ENCODE data around the gene SRD5A1.

Gene SRD5A1

DNA sequence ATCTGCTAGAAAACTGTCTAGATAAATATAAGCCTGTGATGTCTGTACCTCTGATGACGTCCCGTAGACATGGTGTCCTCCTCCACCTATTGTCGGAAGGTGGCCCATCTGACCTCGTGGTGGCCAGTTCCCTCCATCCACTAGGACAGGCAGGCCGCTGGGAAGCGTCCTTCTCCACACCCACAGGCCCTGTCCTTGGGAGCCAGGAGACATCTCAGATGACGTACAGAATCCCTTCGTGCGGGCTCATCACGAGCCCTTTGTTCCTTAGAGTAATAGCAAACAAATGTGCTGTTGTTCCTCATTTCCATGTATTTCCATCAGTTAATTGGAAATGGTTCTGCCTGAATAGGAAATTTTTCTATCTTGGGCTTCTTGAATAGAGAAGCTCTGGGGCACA is 41.6 kb downstream of the SRD5A1 start:
- H3K27me3 ChIP-seq (replicated peaks; ENCODE audit: insufficient read depth, low read length), result no peaks in the 10 kb centered on the region
- no peak overlapping the region for H3K4me3 ChIP-seq (ENCODE audit: low read length)
- H3F3A ChIP-seq (ENCODE audit: insufficient read depth, low read length), result no peaks in the 10 kb centered on the region
- H3K9me2 ChIP-seq (replicated peaks; ENCODE audit: insufficient read depth, low read length), result no peaks in the 10 kb centered on the region
- no peaks in the 10 kb centered on the region for H3K36me3 ChIP-seq (replicated peaks; ENCODE audit: insufficient read depth, low read length)
- no peak overlapping the region for H2AFZ ChIP-seq (ENCODE audit: low read length)
- no peak overlapping the region for H3K9ac ChIP-seq (ENCODE audit: low read length)
- no peaks in the 10 kb centered on the region for H4K20me1 ChIP-seq (ENCODE audit: insufficient read depth, low read length)
- DNase-seq, result no peak
- H3K79me2 ChIP-seq (ENCODE audit: low read length), result no peaks in the 10 kb centered on the region
- H3K4me1 ChIP-seq (ENCODE audit: low read length), result no peaks in the 10 kb centered on the region
- TF ChIP-seq, protein P1, sequence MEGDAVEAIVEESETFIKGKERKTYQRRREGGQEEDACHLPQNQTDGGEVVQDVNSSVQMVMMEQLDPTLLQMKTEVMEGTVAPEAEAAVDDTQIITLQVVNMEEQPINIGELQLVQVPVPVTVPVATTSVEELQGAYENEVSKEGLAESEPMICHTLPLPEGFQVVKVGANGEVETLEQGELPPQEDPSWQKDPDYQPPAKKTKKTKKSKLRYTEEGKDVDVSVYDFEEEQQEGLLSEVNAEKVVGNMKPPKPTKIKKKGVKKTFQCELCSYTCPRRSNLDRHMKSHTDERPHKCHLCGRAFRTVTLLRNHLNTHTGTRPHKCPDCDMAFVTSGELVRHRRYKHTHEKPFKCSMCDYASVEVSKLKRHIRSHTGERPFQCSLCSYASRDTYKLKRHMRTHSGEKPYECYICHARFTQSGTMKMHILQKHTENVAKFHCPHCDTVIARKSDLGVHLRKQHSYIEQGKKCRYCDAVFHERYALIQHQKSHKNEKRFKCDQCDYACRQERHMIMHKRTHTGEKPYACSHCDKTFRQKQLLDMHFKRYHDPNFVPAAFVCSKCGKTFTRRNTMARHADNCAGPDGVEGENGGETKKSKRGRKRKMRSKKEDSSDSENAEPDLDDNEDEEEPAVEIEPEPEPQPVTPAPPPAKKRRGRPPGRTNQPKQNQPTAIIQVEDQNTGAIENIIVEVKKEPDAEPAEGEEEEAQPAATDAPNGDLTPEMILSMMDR (IDR thresholded peaks at IDR 0.05; ENCODE audit: low read length), result no peak
- TF ChIP-seq EZH2phosphoT487 (IDR thresholded peaks at IDR 0.05; ENCODE audit: low read length) (no peak), EZH2 (optimal IDR thresholded peaks at IDR 0.05; ENCODE audit: low read depth, low read length) (no peak)
- H3K4me2 ChIP-seq (ENCODE audit: low read depth, low read length), result no peak overlapping the region
- H3K27ac ChIP-seq (ENCODE audit: low read length), result no peak overlapping the region
- H3K9me3 ChIP-seq (replicated peaks; ENCODE audit: insufficient read depth, low read length), result no peaks in the 10 kb centered on the region

GRCh38 chr5:6675784-6676491 is 42.7 kb downstream of the SRD5A1 start:
- no peaks in the 10 kb centered on the region for H3K9me3 ChIP-seq (replicated peaks; ENCODE audit: insufficient read depth, low read length)
- H3K9ac ChIP-seq (ENCODE audit: low read length), result no peak overlapping the region
- no peak overlapping the region for H3K4me2 ChIP-seq (ENCODE audit: low read depth, low read length)
- no peaks in the 10 kb centered on the region for H3K4me1 ChIP-seq (ENCODE audit: low read length)
- H4K20me1 ChIP-seq (ENCODE audit: insufficient read depth, low read length), result no peaks in the 10 kb centered on the region
- no peaks in the 10 kb centered on the region for H3F3A ChIP-seq (ENCODE audit: insufficient read depth, low read length)
- no peaks in the 10 kb centered on the region for H3K27me3 ChIP-seq (replicated peaks; ENCODE audit: insufficient read depth, low read length)
- DNase-seq, result no peak
- no peak overlapping the region for H3K27ac ChIP-seq (ENCODE audit: low read length)
- H2AFZ ChIP-seq (ENCODE audit: low read length), result no peak overlapping the region
- no peaks in the 10 kb centered on the region for H3K9me2 ChIP-seq (replicated peaks; ENCODE audit: insufficient read depth, low read length)
- H3K36me3 ChIP-seq (replicated peaks; ENCODE audit: insufficient read depth, low read length), result no peaks in the 10 kb centered on the region
- no peak overlapping the region for H3K4me3 ChIP-seq (ENCODE audit: low read length)
- no peak for TF ChIP-seq EZH2phosphoT487 (IDR thresholded peaks at IDR 0.05; ENCODE audit: low read length)
- TF ChIP-seq, protein P1 (IDR thresholded peaks at IDR 0.05; ENCODE audit: low read length), result peak; percentile 6; the same call in 1 of the 2 replicates
- no peaks in the 10 kb centered on the region for H3K79me2 ChIP-seq (ENCODE audit: low read length)

DNA sequence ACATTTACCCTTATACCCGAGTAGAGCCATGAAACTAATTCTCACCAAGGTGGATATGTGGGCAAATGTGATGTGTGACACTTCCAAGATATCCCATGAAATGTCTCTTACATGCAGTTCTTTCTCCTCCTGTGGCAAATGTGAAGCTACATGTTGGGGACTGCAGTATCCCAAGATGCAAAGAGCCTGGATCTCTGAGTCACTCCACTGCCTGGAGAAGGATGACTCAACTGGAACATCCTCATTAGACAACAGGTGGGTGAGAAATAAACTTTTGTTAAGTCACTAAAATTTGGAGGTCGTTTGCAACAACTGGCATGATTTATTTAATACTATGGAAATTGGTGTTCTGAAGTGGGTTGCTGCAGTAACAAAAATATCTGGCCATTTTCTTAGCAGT is 43.5 kb downstream of the SRD5A1 start:
- H3K9me3 ChIP-seq (replicated peaks; ENCODE audit: insufficient read depth, low read length), result no peaks in the 10 kb centered on the region
- no peak overlapping the region for H3K4me3 ChIP-seq (ENCODE audit: low read length)
- no peaks in the 10 kb centered on the region for H3K9me2 ChIP-seq (replicated peaks; ENCODE audit: insufficient read depth, low read length)
- H3K36me3 ChIP-seq (replicated peaks; ENCODE audit: insufficient read depth, low read length), result no peaks in the 10 kb centered on the region
- H3K4me1 ChIP-seq (ENCODE audit: low read length), result no peaks in the 10 kb centered on the region
- no peak overlapping the region for H3K27ac ChIP-seq (ENCODE audit: low read length)
- no peaks in the 10 kb centered on the region for H3K27me3 ChIP-seq (replicated peaks; ENCODE audit: insufficient read depth, low read length)
- H3F3A ChIP-seq (ENCODE audit: insufficient read depth, low read length), result no peaks in the 10 kb centered on the region
- H3K4me2 ChIP-seq (ENCODE audit: low read depth, low read length), result no peak overlapping the region
- no peak overlapping the region for H3K9ac ChIP-seq (ENCODE audit: low read length)
- no peaks in the 10 kb centered on the region for H3K79me2 ChIP-seq (ENCODE audit: low read length)
- no peak for DNase-seq
- TF ChIP-seq, protein P1 (IDR thresholded peaks at IDR 0.05; ENCODE audit: low read length), result no peak
- TF ChIP-seq EZH2 (optimal IDR thresholded peaks at IDR 0.05; ENCODE audit: low read depth, low read length) (no peak), EZH2phosphoT487 (IDR thresholded peaks at IDR 0.05; ENCODE audit: low read length) (no peak)
- H4K20me1 ChIP-seq (ENCODE audit: insufficient read depth, low read length), result no peaks in the 10 kb centered on the region
- no peak overlapping the region for H2AFZ ChIP-seq (ENCODE audit: low read length)

All from MM.1S (cell line).